Heart right ventricle (tissue), 16 donors: ENCODE measurements around the gene C19orf12. TPM values are rescaled to one million over a fixed set of nuclear protein-coding genes. Genes with fewer than 3 reads are reported as not detected.
A peak's percentile ranks its signal among the peaks of the same experiment; 100 is the strongest.
"Not testable (repeated sequence)": the region's sequence is repeated elsewhere in the genome, so short reads cannot be mapped to it uniquely, and the experiment has no call there.

ENCODE experiments used
- ATAC-seq, 8 donors: fragments of 200-7000 bp; cut with Tn5 transposase; one replicate each; pipeline ENCODE4 v1.9.1; 2020; ENCODE audit warnings: mild to moderate bottlenecking in 8 of 8, moderate library complexity in 8 of 8, moderate number of reproducible peaks in 1 of 8
- DNase-seq, 2 donors: peaks; one replicate each; pipeline ENCODE4 v3.0.0-alpha.2; 2020
- H3K27ac ChIP-seq, 10 donors: fragments of 200-600 bp; sonication (generic) in 2 of 10; one replicate each; pipeline versions ENCODE4 v1.5.0 to v1.8.0; 2020 to 2022; ENCODE audit warnings: mild to moderate bottlenecking in 3 of 10
- H3K27me3 ChIP-seq, 7 donors: fragments of 200-600 bp; one replicate each; pipeline ENCODE4 v1.8.0; 2021 to 2022; ENCODE audit warnings: mild to moderate bottlenecking in 2 of 7
- H3K36me3 ChIP-seq, 9 donors: fragments of 200-600 bp; sonication (generic) in 1 of 9; one replicate each; pipeline versions ENCODE4 v1.5.0 to v1.8.0; 2020 to 2022; ENCODE audit warnings: mild to moderate bottlenecking in 2 of 9
- H3K4me1 ChIP-seq, 9 donors: fragments of 200-600 bp; sonication (generic) in 1 of 9; one replicate each; pipeline versions ENCODE4 v1.5.0 to v1.8.0; 2020 to 2022; ENCODE audit warnings: mild to moderate bottlenecking in 4 of 9
- H3K4me3 ChIP-seq, 10 donors: fragments of 200-600 bp; sonication (generic) in 2 of 10; one replicate each; pipeline versions ENCODE4 v1.5.0 to v1.8.0; 2020 to 2022; ENCODE audit warnings: mild to moderate bottlenecking in 7 of 10, moderate library complexity in 2 of 10
- H3K9me3 ChIP-seq, 11 donors: fragments of 200-600 bp in 10 of 11; sonication (generic) in 2 of 11; one replicate each; pipeline versions ENCODE4 v1.5.0 to v1.8.0; 2013 to 2022; ENCODE audit warnings: mild to moderate bottlenecking in 2 of 11, control low read depth in 1 of 11, moderate library complexity in 1 of 11
- CTCF ChIP-seq, 9 donors: fragments of 200-600 bp; sonication (generic) in 2 of 9; IDR thresholded peaks; one replicate each; pipeline versions ENCODE4 v1.5.0 to v1.8.0; 2021 to 2022; ENCODE audit warnings: antibody characterized with exemption in 9 of 9, mild to moderate bottlenecking in 5 of 9, moderate library complexity in 1 of 9
- WGBS, 2 donors: extraction: QIAGEN DNeasy Blood & Tissue Kit; methylation state at CpG; one replicate each; pipeline ENCODE4 v1.1.7; 2013; ENCODE audit warnings: inconsistent platforms in 1 of 2; 5-methylcytosine and 5-hydroxymethylcytosine counted together
- intact Hi-C, 10 donors: fragments of 100-400 bp; cut with DNase I; formaldehyde crosslinking; loops; one replicate each; pipeline versions ENCODE4 v1.11.1 to v1.14.2; 2022
- polyA plus RNA-seq, 2 donors: library from polyadenylated mRNA; stranded (reverse); fragments of 200-250 nt; gene quantifications; one replicate each; pipeline ENCODE4 v1.2.3, GENCODE V29; 2013
- total RNA-seq, 10 donors: library from RNA; stranded (reverse); fragmentation: NEBNext Ultra II Directional in 3 of 10; extraction: Animal tissue kit (Norgen Biotek cat#: 25700) in 3 of 10; gene quantifications; one replicate each; pipeline versions ENCODE4 v1.2.1 to v1.2.4, GENCODE V29; 2021 to 2023
- donor health status: Arrhythmogenic right ventricular cardiomyopathy.
- donor health status: ischemic (EF 13 %, LVEDD 7.1; RV severe dilation, severe dysfunction).
- donor health status: healthy with polysubstance abuse.
- donor health status: DM: no; HTN: yes; CAD: no.
- donor health status: DM: no; HTN: no; CAD: no.
- donor health status: ischemic (EF 25% LVEDD 6.9; RV normal size, moderate dysfunction).
- donor health status: ischemic (EF 25% LVEDD 5.7; RV mildly dilated, moderate dysfunction).
- donor health status: healthy.
- donor health status: DM: yes; HTN: yes; CAD: no.
- donor health status: Ischemic cardiomyopathy.
- donor health status: ischemic (EF 35%, LVEDD 5.7; RV mildly dilated, moderate dysfunction).
- donor health status: nonischemic (EF 11% LVEDD 7.7; RV severe dilation, severe dysfunction).
- donor health status: DM: yes; HTN: yes; CAD: no.
- donor health status: PGD.
- donor health status: ischemic (EF 29% LVEDD 5.4; RV normal size, mild dysfunction).
- donor health status: nonischemic (EF 23%, LVEDD 6.1; RV moderate dilation, normal function).

C19orf12 gene
- total and polyA plus RNA-seq, 12 donors: 26.7 to 83.3 (median 38.3) TPM

GRCh38 chr19:29671393-29672160, 43.5 kb downstream of the C19orf12 start:
- intact Hi-C loops: no loop called here
- H3K4me3 ChIP-seq: peak overlapping the region in 1 of 10 donors; percentile 3
- H3K27ac ChIP-seq: peak overlapping the region; percentile 56 to 88 (median 67)
- TF ChIP-seq CTCF (IDR thresholded peaks at IDR 0.05): peak in 6 of 9 donors; percentile 11 to 35 (median 22)
- DNase-seq (peak; percentile 46 to 55), ATAC-seq (peak; percentile 16 to 82 (median 72))
- H3K27me3 ChIP-seq: no peaks in the 10 kb centered on the region
- H3K4me1 ChIP-seq: peaks cover 24 to 96% (median 71%) of the 10 kb centered on the region in 9 donors
- WGBS, 2 donors: 50 to 56% methylated on average over 12 of the region's 12 CpGs
- H3K9me3 ChIP-seq: no peaks in the 10 kb centered on the region
- peaks cover 0 to 38% (median 24%) of the 10 kb centered on the region in 9 donors for H3K36me3 ChIP-seq

GRCh38 chr19:29671026-29671392, 44.1 kb downstream of the C19orf12 start:
- DNase-seq, intact Hi-C loops, H3K27me3 ChIP-seq, ATAC-seq, H3K9me3 ChIP-seq: not testable (repeated sequence)
- WGBS, 2 donors: 66 to 68% methylated on average over 6 of the region's 6 CpGs
- Histone ChIP-seq H3K4me1 (peaks cover 24 to 90% (median 69%) of the 10 kb centered on the region in 9 donors), H3K4me3 (peak overlapping the region in 1 of 10 donors; percentile 3), H3K27ac (peak overlapping the region; percentile 56 to 88 (median 67)), H3K36me3 (peaks cover 0 to 32% (median 22%) of the 10 kb centered on the region in 9 donors)

- Histone ChIP-seq H3K36me3 (peaks cover 0 to 25% (median 15%) of the 10 kb centered on the region in 9 donors), H3K27ac (peak overlapping the region in 9 of 10 donors; percentile 25 to 88 (median 67)), H3K4me1 (peaks cover 24 to 83% (median 61%) of the 10 kb centered on the region in 9 donors), H3K9me3 (no peaks in the 10 kb centered on the region), H3K27me3 (no peaks in the 10 kb centered on the region), H3K4me3 (no peak overlapping the region)
- no peak for DNase-seq
- WGBS, 2 donors: 89 to 90% methylated on average over 5 of the region's 5 CpGs
- intact Hi-C loops: no loop called here
- no peak for ATAC-seq
- no peak for TF ChIP-seq CTCF (IDR thresholded peaks at IDR 0.05)
These were observed 44.8 kb downstream of the C19orf12 start for GRCh38 chr19:29670255-29670654.

- TF ChIP-seq CTCF (IDR thresholded peaks at IDR 0.05): peak in 7 of 9 donors; percentile 4 to 32 (median 18)
- DNase-seq (no peak), ATAC-seq (no peak)
- Histone ChIP-seq H3K27me3 (no peaks in the 10 kb centered on the region), H3K36me3 (peaks cover 0 to 12% (median 2%) of the 10 kb centered on the region in 9 donors), H3K4me3 (no peak overlapping the region), H3K9me3 (no peaks in the 10 kb centered on the region), H3K4me1 (peaks cover 24 to 86% (median 66%) of the 10 kb centered on the region in 9 donors), H3K27ac (peak overlapping the region; percentile 18 to 97 (median 90))
- intact Hi-C loops: loop anchor here in 6 of 10 donors (5.0 to 10.0 kb wide), 4 partner anchors 38 to 62 kb away; partner anchors contain the start of genes C19orf12 (in 4 of the 6) and POP4 (in 1 of the 6)
- 90 to 91% methylated on average over 13 of the region's 13 CpGs for WGBS, 2 donors
These were observed 46.1 kb downstream of the C19orf12 start for GRCh38 chr19:29668746-29669609.
